Esophagus muscularis mucosa (tissue), 4 donors: ENCODE data around the gene DPYD. TPM values are rescaled to one million over a fixed set of nuclear protein-coding genes. Genes with fewer than 3 reads are reported as not detected.

Experiments used
- DNase-seq: peaks from one replicate; pipeline ENCODE4 v3.0.0-alpha.2; 2017; ENCODE audit errors: extremely low spot score
- H3K27ac ChIP-seq, 4 donors: fragments of 200-600 bp; sonication (generic); replicated peaks in 1 of 4; 1 replicate in 3 of 4; 2 replicates in 1 of 4; pipeline ENCODE4 v1.5.1; 2016 to 2019; ENCODE audit warnings: mild to moderate bottlenecking in 1 of 4
- H3K27me3 ChIP-seq, 4 donors: fragments of 200-600 bp; sonication (generic); one replicate each; pipeline versions ENCODE4 v1.5.1 to v1.6.0; 2016 to 2019
- H3K36me3 ChIP-seq, 4 donors: fragments of 200-600 bp; sonication (generic); one replicate each; pipeline ENCODE4 v1.5.1; 2016 to 2019
- H3K4me1 ChIP-seq, 4 donors: fragments of 200-600 bp; sonication (generic); one replicate each; pipeline ENCODE4 v1.5.1; 2016 to 2019
- H3K4me3 ChIP-seq, 4 donors: fragments of 200-600 bp; sonication (generic); 1 replicate in 2 of 4; 2 replicates in 2 of 4; pipeline ENCODE4 v1.5.1; 2016 to 2019; ENCODE audit warnings: mild to moderate bottlenecking in 4 of 4, moderate library complexity in 1 of 4
- H3K9me3 ChIP-seq, 4 donors: fragments of 200-600 bp; sonication (generic); 1 replicate in 3 of 4; 2 replicates in 1 of 4; pipeline ENCODE4 v1.5.1; 2016 to 2019
- EP300 ChIP-seq: sonication (generic); formaldehyde crosslinking; IDR thresholded peaks from one replicate; pipeline ENCODE4 v1.6.1; 2017; ENCODE audit warnings: antibody characterized with exemption
- POLR2A ChIP-seq: fragments of 450-650 bp; IDR thresholded peaks from one replicate; pipeline ENCODE4 v1.6.1; 2017; ENCODE audit warnings: antibody characterized with exemption, moderate library complexity, mild to moderate bottlenecking, low read depth
- POLR2AphosphoS5 ChIP-seq, 2 donors: sonication (generic); formaldehyde crosslinking; IDR thresholded peaks; one replicate each; pipeline ENCODE4 v1.6.1; 2017; ENCODE audit warnings: antibody characterized with exemption in 2 of 2
- WGBS: methylation state at CpG from one replicate; pipeline ENCODE4 v1.1.5; 2018; 5-methylcytosine and 5-hydroxymethylcytosine counted together
- intact Hi-C: fragments of 100-400 bp; cut with DNase I; formaldehyde crosslinking; loops from one replicate; pipeline ENCODE4 v1.15.1; 2023
- total RNA-seq, 4 donors: library from RNA; depleted of rRNA; stranded (reverse); fragments of >200 nt; gene quantifications; one replicate each; pipeline versions ENCODE4 v1.1.0 to v1.2.1, GENCODE V29; 2016
- TF ChIP-seq, protein P1 (sequence below), 3 experiments: fragments of 200-600 bp in 2 of 3; fragments of 450-650 bp in 1 of 3; sonication (generic) in 2 of 3; IDR thresholded peaks; one replicate each; pipeline ENCODE4 v1.5.1; 2017 to 2019; ENCODE audit warnings: antibody characterized with exemption in 3 of 3, mild to moderate bottlenecking in 2 of 3, moderate library complexity in 1 of 3

The DPYD gene
- total RNA-seq, 4 donors from 2014 or later, result 31.1 to 36.6 (median 31.7) TPM

DNA sequence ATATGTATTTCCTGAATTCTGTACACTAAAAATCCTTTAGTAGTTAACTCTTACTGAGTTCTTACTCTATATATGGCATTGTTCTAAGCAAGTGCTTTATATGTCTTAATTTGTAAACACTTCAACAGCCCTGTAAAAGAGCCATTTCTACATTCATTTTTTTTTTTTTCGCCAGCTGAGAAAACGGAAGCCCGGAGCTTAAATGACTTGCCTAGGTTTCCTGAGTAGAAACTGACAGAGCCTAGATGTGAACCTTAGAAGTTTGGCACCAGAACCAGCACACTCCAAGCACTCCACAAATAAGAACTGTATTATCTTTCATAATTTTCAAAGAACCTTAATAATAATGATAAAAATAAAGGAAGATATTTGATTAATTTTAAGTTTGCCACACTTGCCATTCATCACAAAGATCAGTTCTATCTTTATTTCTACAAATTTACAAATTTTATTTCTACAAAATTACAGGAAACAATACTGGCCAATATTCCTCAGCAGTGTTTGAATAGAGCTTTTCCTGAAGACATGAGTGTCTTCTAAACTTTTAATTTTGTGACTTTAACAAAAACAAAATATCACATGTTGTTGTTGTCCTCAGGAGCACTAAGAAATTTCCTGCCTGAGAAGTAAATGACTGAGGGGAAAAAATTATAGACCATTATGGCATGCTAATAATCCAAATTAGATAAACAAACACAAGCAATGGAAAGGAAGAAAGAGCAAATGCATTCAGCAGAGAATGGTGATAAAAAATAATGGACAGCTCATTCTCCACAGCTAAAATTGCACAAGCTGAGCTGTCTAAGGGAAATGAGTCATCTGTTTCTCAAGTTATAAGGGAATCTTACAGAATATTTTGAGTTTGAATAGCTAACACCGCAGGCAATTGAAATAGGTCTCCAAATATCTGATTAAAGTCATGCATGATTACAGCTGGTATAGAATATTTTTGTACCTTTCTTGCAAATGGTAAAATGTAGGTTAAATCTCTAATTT, 71.2 kb downstream of the DPYD start:
- WGBS, result 46% methylated on average over 4 of the region's 4 CpGs
- H3K27ac ChIP-seq, result no peak overlapping the region
- intact Hi-C loops, result no loop called here
- no peaks in the 10 kb centered on the region for H3K27me3 ChIP-seq
- no peak overlapping the region for H3K4me3 ChIP-seq
- H3K36me3 ChIP-seq, result peaks cover 0 to 8% (median under 1%) of the 10 kb centered on the region in 4 donors
- H3K9me3 ChIP-seq, result no peaks in the 10 kb centered on the region
- no peak for DNase-seq
- peaks cover 0 to 10% (median 6%) of the 10 kb centered on the region in 4 donors for H3K4me1 ChIP-seq
- TF ChIP-seq, protein P1, sequence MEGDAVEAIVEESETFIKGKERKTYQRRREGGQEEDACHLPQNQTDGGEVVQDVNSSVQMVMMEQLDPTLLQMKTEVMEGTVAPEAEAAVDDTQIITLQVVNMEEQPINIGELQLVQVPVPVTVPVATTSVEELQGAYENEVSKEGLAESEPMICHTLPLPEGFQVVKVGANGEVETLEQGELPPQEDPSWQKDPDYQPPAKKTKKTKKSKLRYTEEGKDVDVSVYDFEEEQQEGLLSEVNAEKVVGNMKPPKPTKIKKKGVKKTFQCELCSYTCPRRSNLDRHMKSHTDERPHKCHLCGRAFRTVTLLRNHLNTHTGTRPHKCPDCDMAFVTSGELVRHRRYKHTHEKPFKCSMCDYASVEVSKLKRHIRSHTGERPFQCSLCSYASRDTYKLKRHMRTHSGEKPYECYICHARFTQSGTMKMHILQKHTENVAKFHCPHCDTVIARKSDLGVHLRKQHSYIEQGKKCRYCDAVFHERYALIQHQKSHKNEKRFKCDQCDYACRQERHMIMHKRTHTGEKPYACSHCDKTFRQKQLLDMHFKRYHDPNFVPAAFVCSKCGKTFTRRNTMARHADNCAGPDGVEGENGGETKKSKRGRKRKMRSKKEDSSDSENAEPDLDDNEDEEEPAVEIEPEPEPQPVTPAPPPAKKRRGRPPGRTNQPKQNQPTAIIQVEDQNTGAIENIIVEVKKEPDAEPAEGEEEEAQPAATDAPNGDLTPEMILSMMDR (IDR thresholded peaks at IDR 0.05), result no peak
- TF ChIP-seq POLR2A (no peak), EP300 (no peak), POLR2AphosphoS5 (IDR thresholded peaks at IDR 0.05) (no peak)

GRCh38 chr1:97845805-97846204, 75.0 kb downstream of the DPYD start:
- no peak for TF ChIP-seq POLR2A
- no peak for TF ChIP-seq EP300
- TF ChIP-seq, protein P1 (IDR thresholded peaks at IDR 0.05), result no peak
- no peak for TF ChIP-seq POLR2AphosphoS5 (IDR thresholded peaks at IDR 0.05)
- Histone ChIP-seq H3K4me3 (no peak overlapping the region), H3K36me3 (peaks cover 0 to 8% (median 0%) of the 10 kb centered on the region in 4 donors), H3K27ac (no peak overlapping the region), H3K9me3 (no peaks in the 10 kb centered on the region), H3K27me3 (no peaks in the 10 kb centered on the region), H3K4me1 (peaks cover 0 to 10% (median 6%) of the 10 kb centered on the region in 4 donors)
- no peak for DNase-seq
- 100% methylated on average over 9 of the region's 10 CpGs for WGBS
- intact Hi-C loops, result no loop called here

DNA sequence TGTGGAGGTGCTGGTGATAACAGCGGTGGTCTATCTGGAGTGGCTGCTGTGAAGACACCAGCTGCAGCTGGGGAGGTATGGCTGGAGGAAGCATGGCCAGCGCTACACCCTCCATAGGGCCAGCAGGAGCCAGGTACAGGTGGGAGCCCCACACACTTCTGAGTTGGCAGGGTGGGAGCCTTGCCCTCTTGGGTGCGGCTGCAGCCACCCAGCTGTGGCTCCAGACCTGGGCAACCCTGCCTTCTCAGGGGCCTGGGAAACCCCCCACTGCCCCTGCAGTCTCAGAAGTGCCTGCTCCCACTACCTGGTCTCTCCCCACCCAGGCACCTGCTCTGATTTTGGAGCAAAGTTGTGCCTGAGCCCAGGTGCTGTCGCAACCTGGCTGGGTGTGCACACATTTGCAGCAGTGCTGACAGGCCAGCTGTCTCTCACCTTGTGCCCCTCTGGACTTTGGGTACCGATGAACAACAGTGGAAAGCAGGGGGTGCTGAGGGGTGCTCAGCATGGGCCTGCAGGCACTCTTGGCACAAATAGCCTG, 76.2 kb downstream of the DPYD start:
- DNase-seq, result no peak

GRCh38 chr1:97841338-97841737, 79.5 kb downstream of the DPYD start:
- Histone ChIP-seq H3K27ac (no peak overlapping the region), H3K9me3 (no peaks in the 10 kb centered on the region), H3K4me3 (no peak overlapping the region), H3K4me1 (no peaks in the 10 kb centered on the region), H3K36me3 (peaks cover 0 to 8% (median 0%) of the 10 kb centered on the region in 4 donors), H3K27me3 (no peaks in the 10 kb centered on the region)
- intact Hi-C loops, result no loop called here
- WGBS, result 100% methylated on average over 1 of the region's 1 CpG
- no peak for TF ChIP-seq POLR2A
- no peak for TF ChIP-seq POLR2AphosphoS5 (IDR thresholded peaks at IDR 0.05)
- no peak for TF ChIP-seq EP300
- no peak for DNase-seq

More for the DNA sequence above, 76.2 kb downstream of the DPYD start:
- no peaks in the 10 kb centered on the region for H3K9me3 ChIP-seq
- TF ChIP-seq POLR2A, result no peak
- TF ChIP-seq EP300, result no peak
- TF ChIP-seq, protein P1 (IDR thresholded peaks at IDR 0.05), result no peak
- TF ChIP-seq POLR2AphosphoS5 (IDR thresholded peaks at IDR 0.05), result no peak
- 93% methylated on average over 3 of the region's 5 CpGs for WGBS
- no peaks in the 10 kb centered on the region for H3K27me3 ChIP-seq
- peaks cover 0 to 1% (median under 1%) of the 10 kb centered on the region in 4 donors for H3K4me1 ChIP-seq
- intact Hi-C loops, result no loop called here
- H3K4me3 ChIP-seq, result no peak overlapping the region
- peaks cover 0 to 8% (median 0%) of the 10 kb centered on the region in 4 donors for H3K36me3 ChIP-seq
- H3K27ac ChIP-seq, result no peak overlapping the region

DNA sequence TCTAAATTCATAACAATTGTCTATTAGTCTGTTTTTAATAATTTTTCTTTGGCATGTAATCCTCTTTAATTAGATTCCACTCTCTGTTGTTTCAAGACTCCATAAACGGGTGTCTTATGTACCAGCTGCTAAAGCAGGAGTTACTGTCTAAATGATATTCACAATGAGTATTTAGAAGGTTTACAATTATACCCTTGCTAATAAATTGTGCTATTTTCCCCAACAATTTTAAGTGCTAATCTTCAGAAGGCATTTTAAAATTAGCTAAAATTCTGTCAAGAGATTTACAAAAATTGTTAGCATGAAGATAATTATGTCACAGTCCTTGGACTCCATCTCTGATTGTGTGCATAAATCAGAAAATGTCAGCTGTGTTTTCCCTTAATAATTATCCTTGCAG, 83.7 kb downstream of the DPYD start:
- no peak overlapping the region for H3K4me3 ChIP-seq
- H3K27me3 ChIP-seq, result no peaks in the 10 kb centered on the region
- no peak overlapping the region for H3K27ac ChIP-seq
- H3K9me3 ChIP-seq, result no peaks in the 10 kb centered on the region
- no peaks in the 10 kb centered on the region for H3K36me3 ChIP-seq
- TF ChIP-seq POLR2AphosphoS5 (IDR thresholded peaks at IDR 0.05) (no peak), EP300 (no peak), POLR2A (no peak)
- TF ChIP-seq, protein P1 (IDR thresholded peaks at IDR 0.05), result no peak
- H3K4me1 ChIP-seq, result no peaks in the 10 kb centered on the region
- no peak for DNase-seq
- intact Hi-C loops, result no loop called here
- WGBS, result 51% methylated on average over 1 of the region's 1 CpG
